ENCODE data around the gene THBS2.

The THBS2 gene

DNA sequence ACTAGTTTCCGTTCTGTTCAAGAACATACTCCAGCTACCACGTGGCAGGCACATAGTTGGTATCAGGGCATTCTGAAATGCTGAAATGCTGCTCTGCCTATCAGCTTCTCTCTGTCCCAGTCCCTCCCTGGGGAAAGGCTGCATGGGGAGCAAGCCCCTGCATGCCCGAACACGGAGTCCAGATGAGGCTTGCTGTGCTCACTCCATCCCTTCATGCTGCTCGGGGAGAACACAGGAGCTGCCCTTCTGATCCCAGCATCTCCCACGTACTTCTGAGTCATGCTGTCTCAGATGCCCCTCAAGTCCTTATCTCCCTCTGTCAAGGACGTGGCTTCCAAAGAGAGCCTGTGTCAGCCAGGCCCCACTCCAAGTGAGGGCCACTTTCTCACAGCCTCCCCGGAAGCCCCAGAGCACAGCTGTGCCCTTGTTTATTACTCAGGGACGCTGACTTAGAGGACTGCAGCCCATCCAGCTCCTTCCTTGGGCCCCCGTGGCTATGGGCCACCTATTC is 29.4 kb downstream of the THBS2 start:
- TF ChIP-seq, protein P1, sequence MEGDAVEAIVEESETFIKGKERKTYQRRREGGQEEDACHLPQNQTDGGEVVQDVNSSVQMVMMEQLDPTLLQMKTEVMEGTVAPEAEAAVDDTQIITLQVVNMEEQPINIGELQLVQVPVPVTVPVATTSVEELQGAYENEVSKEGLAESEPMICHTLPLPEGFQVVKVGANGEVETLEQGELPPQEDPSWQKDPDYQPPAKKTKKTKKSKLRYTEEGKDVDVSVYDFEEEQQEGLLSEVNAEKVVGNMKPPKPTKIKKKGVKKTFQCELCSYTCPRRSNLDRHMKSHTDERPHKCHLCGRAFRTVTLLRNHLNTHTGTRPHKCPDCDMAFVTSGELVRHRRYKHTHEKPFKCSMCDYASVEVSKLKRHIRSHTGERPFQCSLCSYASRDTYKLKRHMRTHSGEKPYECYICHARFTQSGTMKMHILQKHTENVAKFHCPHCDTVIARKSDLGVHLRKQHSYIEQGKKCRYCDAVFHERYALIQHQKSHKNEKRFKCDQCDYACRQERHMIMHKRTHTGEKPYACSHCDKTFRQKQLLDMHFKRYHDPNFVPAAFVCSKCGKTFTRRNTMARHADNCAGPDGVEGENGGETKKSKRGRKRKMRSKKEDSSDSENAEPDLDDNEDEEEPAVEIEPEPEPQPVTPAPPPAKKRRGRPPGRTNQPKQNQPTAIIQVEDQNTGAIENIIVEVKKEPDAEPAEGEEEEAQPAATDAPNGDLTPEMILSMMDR (IDR thresholded peaks at IDR 0.05; ENCODE audit: low read depth, low read length), result no peak
- TF ChIP-seq, protein P2, sequence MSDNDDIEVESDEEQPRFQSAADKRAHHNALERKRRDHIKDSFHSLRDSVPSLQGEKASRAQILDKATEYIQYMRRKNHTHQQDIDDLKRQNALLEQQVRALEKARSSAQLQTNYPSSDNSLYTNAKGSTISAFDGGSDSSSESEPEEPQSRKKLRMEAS (IDR thresholded peaks at IDR 0.05; ENCODE audit: low read depth, low read length), result no peak
- TF ChIP-seq POLR2A (IDR thresholded peaks at IDR 0.05; ENCODE audit: extremely low read depth, insufficient read length) (no peak), MYC (IDR thresholded peaks at IDR 0.05; ENCODE audit: low read depth, low read length) (no peak)
- H3K4me3 ChIP-seq (ENCODE audit: low read depth, low read length), result no peak overlapping the region

DNA sequence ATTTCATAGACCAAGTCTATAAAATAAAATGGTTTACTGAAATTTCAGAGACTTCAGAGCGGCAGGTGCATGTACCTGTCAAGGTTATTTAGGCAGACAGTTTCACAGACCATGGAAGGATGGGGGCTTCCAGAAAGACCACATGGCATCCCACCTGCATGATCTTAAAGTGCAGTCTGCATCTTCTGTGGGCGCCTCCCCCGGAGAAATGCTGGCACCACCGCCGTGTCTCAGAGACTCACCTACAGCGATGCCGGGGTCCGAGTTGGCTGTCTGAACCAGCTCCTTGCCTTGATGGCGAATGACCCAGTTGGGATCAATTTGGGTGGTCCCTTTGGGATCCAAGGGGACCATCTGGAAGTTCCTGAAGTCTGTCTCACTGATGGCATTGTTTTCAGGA is 30.6 kb downstream of the THBS2 start:
- no peak overlapping the region for H3K4me3 ChIP-seq (ENCODE audit: low read depth, low read length)
- DNase-seq (ENCODE audit: low read depth), result no peak
- TF ChIP-seq, protein P2 (IDR thresholded peaks at IDR 0.05; ENCODE audit: low read depth, low read length), result no peak
- TF ChIP-seq, protein P1 (IDR thresholded peaks at IDR 0.05; ENCODE audit: low read depth, low read length), result no peak
- TF ChIP-seq MYC (IDR thresholded peaks at IDR 0.05; ENCODE audit: low read depth, low read length) (no peak), POLR2A (IDR thresholded peaks at IDR 0.05; ENCODE audit: extremely low read depth, insufficient read length) (no peak)

More for the DNA sequence above, 29.4 kb downstream of the THBS2 start:
- DNase-seq (ENCODE audit: low read depth), result no peak

DNA sequence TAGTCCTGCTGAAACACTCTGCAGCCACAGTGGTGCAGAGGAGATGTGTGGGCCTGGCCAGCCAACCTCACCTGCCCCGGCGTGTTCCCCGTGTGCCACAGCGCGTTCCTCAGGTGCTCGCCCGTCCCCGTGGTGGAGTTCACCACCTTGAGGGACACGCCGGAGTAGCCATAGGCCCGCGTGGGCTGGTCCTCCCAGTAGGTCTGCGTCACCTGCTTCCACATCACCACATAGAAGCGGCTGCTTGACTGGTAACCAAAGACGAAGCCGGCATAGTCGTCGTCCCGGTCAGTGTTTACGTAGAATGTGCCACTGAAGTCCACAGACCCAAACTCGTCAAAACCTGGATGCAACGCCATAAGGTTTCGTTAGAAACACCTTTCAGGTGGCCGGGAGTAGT is 31.5 kb downstream of the THBS2 start:
- TF ChIP-seq MYC (IDR thresholded peaks at IDR 0.05; ENCODE audit: low read depth, low read length), result no peak
- TF ChIP-seq POLR2A (IDR thresholded peaks at IDR 0.05; ENCODE audit: extremely low read depth, insufficient read length), result no peak
- TF ChIP-seq, protein P2 (IDR thresholded peaks at IDR 0.05; ENCODE audit: low read depth, low read length), result no peak
- TF ChIP-seq, protein P1 (IDR thresholded peaks at IDR 0.05; ENCODE audit: low read depth, low read length), result no peak
- DNase-seq (ENCODE audit: low read depth), result no peak
- H3K4me3 ChIP-seq (ENCODE audit: low read depth, low read length), result no peak overlapping the region

DNA sequence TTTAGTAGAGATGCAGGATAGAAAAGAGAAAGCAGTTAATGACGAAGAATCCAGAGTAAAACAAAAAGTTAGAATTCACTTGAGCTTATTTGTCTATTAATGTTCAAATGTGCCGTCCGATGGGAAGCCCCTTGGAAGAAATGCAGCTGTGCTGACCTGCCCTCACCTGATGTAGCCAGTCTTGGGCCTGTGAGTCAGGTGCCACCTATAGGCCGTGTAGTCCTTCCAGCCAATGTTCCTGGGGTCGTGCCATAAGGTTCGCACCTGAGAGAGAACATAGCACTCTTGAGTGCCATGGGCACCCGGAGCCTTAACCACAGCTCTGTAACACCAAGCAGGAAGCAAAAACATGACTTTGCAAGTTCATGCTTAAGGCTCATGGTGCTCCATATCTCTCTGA is 32.4 kb downstream of the THBS2 start:
- H3K4me3 ChIP-seq (ENCODE audit: low read depth, low read length), result no peak overlapping the region
- no peak for DNase-seq (ENCODE audit: low read depth)
- TF ChIP-seq, protein P1 (IDR thresholded peaks at IDR 0.05; ENCODE audit: low read depth, low read length), result no peak
- no peak for TF ChIP-seq POLR2A (IDR thresholded peaks at IDR 0.05; ENCODE audit: extremely low read depth, insufficient read length)
- no peak for TF ChIP-seq MYC (IDR thresholded peaks at IDR 0.05; ENCODE audit: low read depth, low read length)
- TF ChIP-seq, protein P2 (IDR thresholded peaks at IDR 0.05; ENCODE audit: low read depth, low read length), result no peak

DNA sequence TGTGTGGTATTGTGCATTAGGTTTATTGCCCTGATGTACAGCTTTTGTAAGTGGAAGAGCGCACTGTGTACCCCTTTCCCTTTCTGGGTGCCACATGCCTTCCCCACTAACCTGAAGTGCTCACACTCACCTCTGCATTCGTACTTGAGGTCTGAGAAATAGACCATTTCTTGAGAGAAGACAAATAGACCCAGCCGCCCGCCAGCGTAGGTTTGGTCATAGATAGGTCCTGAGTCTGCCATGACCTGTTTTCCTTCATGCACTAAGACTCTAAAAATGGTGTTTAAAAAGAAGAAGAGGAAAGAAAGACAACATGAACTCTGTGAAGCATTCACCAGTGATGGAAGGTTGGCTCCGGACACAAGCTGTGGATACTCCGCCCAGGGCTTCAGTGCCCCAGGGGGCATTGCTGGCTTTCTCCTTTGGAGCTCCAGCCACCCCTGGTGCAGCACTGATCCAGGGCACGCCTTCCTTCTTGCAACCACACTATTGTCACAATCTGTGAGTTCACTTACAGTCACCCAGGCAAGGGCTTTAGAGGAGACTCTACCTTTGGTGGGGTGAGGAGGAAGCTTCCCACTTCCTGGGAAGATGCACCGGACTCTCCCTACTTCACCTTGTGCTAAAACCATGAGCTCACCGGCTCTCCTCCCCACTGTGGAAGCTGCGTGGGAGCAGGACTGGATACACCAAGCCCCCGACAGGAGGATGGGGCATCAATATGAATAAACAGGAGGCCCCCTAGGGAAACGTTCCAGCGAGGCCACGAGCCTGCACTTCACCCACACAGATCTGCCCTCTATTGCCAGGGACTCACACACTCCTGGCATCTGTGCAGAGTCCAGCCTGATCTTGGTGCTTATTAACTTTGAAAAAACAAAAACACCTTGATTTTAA is 33.3 kb downstream of the THBS2 start:
- no peak overlapping the region for H3K4me3 ChIP-seq (ENCODE audit: low read depth, low read length)
- no peak for DNase-seq (ENCODE audit: low read depth)
- TF ChIP-seq, protein P2 (IDR thresholded peaks at IDR 0.05; ENCODE audit: low read depth, low read length), result no peak
- no peak for TF ChIP-seq POLR2A (IDR thresholded peaks at IDR 0.05; ENCODE audit: extremely low read depth, insufficient read length)
- TF ChIP-seq, protein P1 (IDR thresholded peaks at IDR 0.05; ENCODE audit: low read depth, low read length), result no peak
- TF ChIP-seq MYC (IDR thresholded peaks at IDR 0.05; ENCODE audit: low read depth, low read length), result no peak

All from NB4 (cell line).